ENCODE measurements around the gene MTHFSD.

DNA sequence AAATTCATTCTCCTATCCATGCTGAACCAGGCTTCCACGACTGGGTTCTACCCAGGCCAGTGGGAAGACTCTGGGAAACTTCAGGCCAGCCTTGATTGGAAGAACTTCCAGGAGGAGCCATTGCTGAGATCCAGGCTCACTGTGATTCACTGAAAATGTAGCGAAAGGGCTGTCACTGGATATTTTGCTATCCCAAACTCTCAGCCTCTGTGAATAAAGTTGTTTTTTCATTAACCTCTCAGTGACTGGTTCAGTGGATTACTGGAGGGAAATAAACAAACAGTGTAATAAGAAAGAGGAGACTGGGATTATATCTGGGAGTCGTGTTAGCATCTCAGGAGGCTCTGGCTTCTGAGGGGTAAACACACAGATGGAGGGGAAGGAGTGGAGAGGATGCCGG, 26.4 kb upstream of the MTHFSD start:
- TF ChIP-seq TCF4 (CRISPR knock-in tag; IDR thresholded peaks at IDR 0.05; ENCODE audit: borderline replicate concordance) (no peak), TOX (CRISPR knock-in tag; IDR thresholded peaks at IDR 0.05; ENCODE audit: borderline replicate concordance) (no peak), RARB (CRISPR knock-in tag; IDR thresholded peaks at IDR 0.05) (no peak), ESRRG (CRISPR knock-in tag; IDR thresholded peaks at IDR 0.05) (no peak), ISL1 (CRISPR knock-in tag; IDR thresholded peaks at IDR 0.05) (no peak), OSR1 (CRISPR knock-in tag; IDR thresholded peaks at IDR 0.05) (no peak), ARNTL (CRISPR knock-in tag; IDR thresholded peaks at IDR 0.05; ENCODE audit: borderline replicate concordance, low read depth) (no peak), ZFP3 (CRISPR knock-in tag; IDR thresholded peaks at IDR 0.05) (no peak), ZFP30 (CRISPR knock-in tag; IDR thresholded peaks at IDR 0.05) (no peak), BACH2 (CRISPR knock-in tag; IDR thresholded peaks at IDR 0.05; ENCODE audit: borderline replicate concordance) (no peak), ZNF70 (CRISPR knock-in tag; IDR thresholded peaks at IDR 0.05) (no peak)
- TF ChIP-seq, protein P1, sequence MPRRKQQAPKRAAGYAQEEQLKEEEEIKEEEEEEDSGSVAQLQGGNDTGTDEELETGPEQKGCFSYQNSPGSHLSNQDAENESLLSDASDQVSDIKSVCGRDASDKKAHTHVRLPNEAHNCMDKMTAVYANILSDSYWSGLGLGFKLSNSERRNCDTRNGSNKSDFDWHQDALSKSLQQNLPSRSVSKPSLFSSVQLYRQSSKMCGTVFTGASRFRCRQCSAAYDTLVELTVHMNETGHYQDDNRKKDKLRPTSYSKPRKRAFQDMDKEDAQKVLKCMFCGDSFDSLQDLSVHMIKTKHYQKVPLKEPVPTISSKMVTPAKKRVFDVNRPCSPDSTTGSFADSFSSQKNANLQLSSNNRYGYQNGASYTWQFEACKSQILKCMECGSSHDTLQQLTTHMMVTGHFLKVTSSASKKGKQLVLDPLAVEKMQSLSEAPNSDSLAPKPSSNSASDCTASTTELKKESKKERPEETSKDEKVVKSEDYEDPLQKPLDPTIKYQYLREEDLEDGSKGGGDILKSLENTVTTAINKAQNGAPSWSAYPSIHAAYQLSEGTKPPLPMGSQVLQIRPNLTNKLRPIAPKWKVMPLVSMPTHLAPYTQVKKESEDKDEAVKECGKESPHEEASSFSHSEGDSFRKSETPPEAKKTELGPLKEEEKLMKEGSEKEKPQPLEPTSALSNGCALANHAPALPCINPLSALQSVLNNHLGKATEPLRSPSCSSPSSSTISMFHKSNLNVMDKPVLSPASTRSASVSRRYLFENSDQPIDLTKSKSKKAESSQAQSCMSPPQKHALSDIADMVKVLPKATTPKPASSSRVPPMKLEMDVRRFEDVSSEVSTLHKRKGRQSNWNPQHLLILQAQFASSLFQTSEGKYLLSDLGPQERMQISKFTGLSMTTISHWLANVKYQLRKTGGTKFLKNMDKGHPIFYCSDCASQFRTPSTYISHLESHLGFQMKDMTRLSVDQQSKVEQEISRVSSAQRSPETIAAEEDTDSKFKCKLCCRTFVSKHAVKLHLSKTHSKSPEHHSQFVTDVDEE (CRISPR knock-in tag; IDR thresholded peaks at IDR 0.05): no peak
- TF ChIP-seq, protein P2, sequence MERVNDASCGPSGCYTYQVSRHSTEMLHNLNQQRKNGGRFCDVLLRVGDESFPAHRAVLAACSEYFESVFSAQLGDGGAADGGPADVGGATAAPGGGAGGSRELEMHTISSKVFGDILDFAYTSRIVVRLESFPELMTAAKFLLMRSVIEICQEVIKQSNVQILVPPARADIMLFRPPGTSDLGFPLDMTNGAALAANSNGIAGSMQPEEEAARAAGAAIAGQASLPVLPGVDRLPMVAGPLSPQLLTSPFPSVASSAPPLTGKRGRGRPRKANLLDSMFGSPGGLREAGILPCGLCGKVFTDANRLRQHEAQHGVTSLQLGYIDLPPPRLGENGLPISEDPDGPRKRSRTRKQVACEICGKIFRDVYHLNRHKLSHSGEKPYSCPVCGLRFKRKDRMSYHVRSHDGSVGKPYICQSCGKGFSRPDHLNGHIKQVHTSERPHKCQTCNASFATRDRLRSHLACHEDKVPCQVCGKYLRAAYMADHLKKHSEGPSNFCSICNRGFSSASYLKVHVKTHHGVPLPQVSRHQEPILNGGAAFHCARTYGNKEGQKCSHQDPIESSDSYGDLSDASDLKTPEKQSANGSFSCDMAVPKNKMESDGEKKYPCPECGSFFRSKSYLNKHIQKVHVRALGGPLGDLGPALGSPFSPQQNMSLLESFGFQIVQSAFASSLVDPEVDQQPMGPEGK (CRISPR knock-in tag; IDR thresholded peaks at IDR 0.05; ENCODE audit: borderline replicate concordance): no peak
- TF ChIP-seq, protein P3, sequence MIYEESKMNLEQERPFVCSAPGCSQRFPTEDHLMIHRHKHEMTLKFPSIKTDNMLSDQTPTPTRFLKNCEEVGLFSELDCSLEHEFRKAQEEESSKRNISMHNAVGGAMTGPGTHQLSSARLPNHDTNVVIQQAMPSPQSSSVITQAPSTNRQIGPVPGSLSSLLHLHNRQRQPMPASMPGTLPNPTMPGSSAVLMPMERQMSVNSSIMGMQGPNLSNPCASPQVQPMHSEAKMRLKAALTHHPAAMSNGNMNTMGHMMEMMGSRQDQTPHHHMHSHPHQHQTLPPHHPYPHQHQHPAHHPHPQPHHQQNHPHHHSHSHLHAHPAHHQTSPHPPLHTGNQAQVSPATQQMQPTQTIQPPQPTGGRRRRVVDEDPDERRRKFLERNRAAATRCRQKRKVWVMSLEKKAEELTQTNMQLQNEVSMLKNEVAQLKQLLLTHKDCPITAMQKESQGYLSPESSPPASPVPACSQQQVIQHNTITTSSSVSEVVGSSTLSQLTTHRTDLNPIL (CRISPR knock-in tag; IDR thresholded peaks at IDR 0.05; ENCODE audit: low read depth): no peak
